HepG2 (cell line): ENCODE results near the gene SMYD4. TPM values are rescaled to one million over a fixed set of nuclear protein-coding genes. Genes with fewer than 3 reads are reported as not detected.

Source experiments
- ATAD3A ChIP-seq: sonication (generic); formaldehyde crosslinking; IDR thresholded peaks from 2 replicates; pipeline ENCODE4 v1.4.0; 2020; ENCODE audit warnings: missing genetic modification reagents
- FOXO1 ChIP-seq: sonication (generic); formaldehyde crosslinking; IDR thresholded peaks from 2 replicates; pipeline ENCODE4 v1.4.0; 2020; ENCODE audit warnings: missing genetic modification reagents
- NFE2 ChIP-seq: sonication (generic); formaldehyde crosslinking; IDR thresholded peaks from 2 replicates; pipeline ENCODE4 v1.4.0; 2020; ENCODE audit warnings: missing genetic modification reagents
- SALL1 ChIP-seq: sonication (generic); formaldehyde crosslinking; IDR thresholded peaks from 2 replicates; pipeline ENCODE4 v1.8.0; 2022; ENCODE audit warnings: mild to moderate bottlenecking, missing genetic modification reagents
- SIN3A ChIP-seq: IDR thresholded peaks from 2 replicates; pipeline ENCODE4 v1.6.1; 2011; ENCODE audit warnings: low read depth, mild to moderate bottlenecking, control low read depth, low read length, borderline replicate concordance
- SRSF4 ChIP-seq: fragments of 200-400 bp; formaldehyde crosslinking; IDR thresholded peaks from one replicate; pipeline ENCODE4 v1.6.1; 2018; ENCODE audit warnings: mild to moderate bottlenecking, low read depth, low read length, moderate library complexity; ENCODE audit not compliant: poor library complexity, severe bottlenecking
- TCF7 ChIP-seq: sonication (generic); IDR thresholded peaks from 2 replicates; pipeline ENCODE4 v1.6.1; 2016; ENCODE audit warnings: antibody characterized with exemption, low read depth
- THAP9 ChIP-seq: sonication (generic); formaldehyde crosslinking; IDR thresholded peaks from 2 replicates; pipeline ENCODE4; 2020; ENCODE audit warnings: missing genetic modification reagents, mild to moderate bottlenecking, borderline replicate concordance
- U2AF1 ChIP-seq: fragments of 200-400 bp; formaldehyde crosslinking; optimal IDR thresholded peaks from 2 replicates; pipeline ENCODE3; 2017; ENCODE audit warnings: mild to moderate bottlenecking, low read depth, low read length
- ZBTB34 ChIP-seq: sonication (generic); formaldehyde crosslinking; IDR thresholded peaks from 2 replicates; pipeline ENCODE4 v1.8.0; 2022; ENCODE audit warnings: mild to moderate bottlenecking, missing genetic modification reagents
- ZC3H4 ChIP-seq: sonication (generic); formaldehyde crosslinking; IDR thresholded peaks from 2 replicates; pipeline ENCODE4 v1.4.0; 2020; ENCODE audit warnings: missing genetic modification reagents, borderline replicate concordance
- ZFX ChIP-seq: sonication (generic); formaldehyde crosslinking; IDR thresholded peaks from 2 replicates; pipeline ENCODE4 v1.4.0; 2020; ENCODE audit warnings: mild to moderate bottlenecking, low read depth, missing genetic modification reagents, moderate library complexity
- ZNF18 ChIP-seq: sonication (generic); formaldehyde crosslinking; IDR thresholded peaks from 2 replicates; pipeline ENCODE4 v1.8.0; 2022; ENCODE audit warnings: mild to moderate bottlenecking, missing genetic modification reagents; ENCODE audit not compliant: insufficient replicate concordance
- ZNF234 ChIP-seq: sonication (generic); formaldehyde crosslinking; conservative IDR thresholded peaks from 2 replicates; pipeline ENCODE4 v1.5.1; 2020; ENCODE audit warnings: mild to moderate bottlenecking, missing genetic modification reagents
- ZNF350 ChIP-seq: sonication (generic); formaldehyde crosslinking; IDR thresholded peaks from 2 replicates; pipeline ENCODE4 v1.4.0; 2020; ENCODE audit warnings: mild to moderate bottlenecking, low read depth, missing genetic modification reagents, borderline replicate concordance
- ZNF430 ChIP-seq: sonication (generic); formaldehyde crosslinking; IDR thresholded peaks from 2 replicates; pipeline ENCODE4 v1.9.0; 2021; ENCODE audit warnings: mild to moderate bottlenecking, missing genetic modification reagents
- ZNF556 ChIP-seq: sonication (generic); formaldehyde crosslinking; IDR thresholded peaks from 2 replicates; pipeline ENCODE4 v1.4.0; 2020; ENCODE audit warnings: mild to moderate bottlenecking, missing genetic modification reagents, borderline replicate concordance
- ZNF598 ChIP-seq: sonication (generic); formaldehyde crosslinking; IDR thresholded peaks from 2 replicates; pipeline ENCODE4 v1.5.1; 2020; ENCODE audit warnings: mild to moderate bottlenecking, missing genetic modification reagents, borderline replicate concordance
- ZNF616 ChIP-seq: sonication (generic); formaldehyde crosslinking; IDR thresholded peaks from 2 replicates; pipeline ENCODE4 v1.5.0; 2020; ENCODE audit warnings: low read depth, mild to moderate bottlenecking, missing genetic modification reagents
- ZNF703 ChIP-seq: sonication (generic); formaldehyde crosslinking; IDR thresholded peaks from 2 replicates; pipeline ENCODE4 v1.5.1; 2020; ENCODE audit warnings: missing genetic modification reagents, mild to moderate bottlenecking, moderate library complexity, borderline replicate concordance
- ZNF800 ChIP-seq: sonication (generic); formaldehyde crosslinking; IDR thresholded peaks from 2 replicates; pipeline ENCODE4 v1.4.0; 2020; ENCODE audit warnings: missing genetic modification reagents
- polyA plus RNA-seq, 8 experiments: library from polyadenylated mRNA; depleted of rRNA in 3 of 8; stranded (reverse) in 7 of 8; unstranded in 1 of 8; fragments of >200 nt; fragmentation: Illumina TruSeq in 4 of 8; extraction: Trizol in 4 of 8; gene quantifications; 2 replicates each; pipeline versions ENCODE4 v1.2.1 to v1.2.3, GENCODE V29; 2011 to 2016; ENCODE audit warnings: low read depth in 4 of 8, missing spikeins in 1 of 8, mixed read lengths in 1 of 8; ENCODE audit not compliant: insufficient read depth in 1 of 8
- total RNA-seq, 5 experiments: library from RNA; depleted of rRNA; stranded (reverse); fragments of >200 nt; fragmentation: Illumina TruSeq; extraction: Trizol; gene quantifications; 2 replicates each; pipeline ENCODE4 v1.2.3, GENCODE V29; 2016; ENCODE audit warnings: low read depth in 1 of 5

Gene SMYD4
- total and polyA plus RNA-seq, 2 of the 13 experiments (the other 11 are each of a cell fraction or from before 2014, with no cell fraction given): 7.4 to 11.3 TPM

- TF ChIP-seq THAP9 (CRISPR knock-in tag) (0 out of 2 replicates have a peak, but pooled peaks have one; percentile 31), SALL1 (0 out of 2 replicates have a peak, but pooled peaks have one; percentile 1), ZNF18 (CRISPR knock-in tag) (peak; percentile 30), ZNF430 (no peak), ATAD3A (CRISPR knock-in tag) (no peak), ZNF556 (CRISPR knock-in tag) (0 out of 2 replicates have a peak, but pooled peaks have one; percentile 27), ZNF703 (CRISPR knock-in tag) (no peak; the same call in 1 of the 2 replicates), NFE2 (no peak), TCF7 (no peak), ZNF616 (CRISPR knock-in tag) (peak; percentile 28; the same call in 1 of the 2 replicates), ZNF350 (CRISPR knock-in tag) (no peak), SRSF4 (no peak), ZNF800 (peak; percentile 20; the same call in 1 of the 2 replicates), ZNF234 (CRISPR knock-in tag) (no peak), ZBTB34 (CRISPR knock-in tag) (0 out of 2 replicates have a peak, but pooled peaks have one; percentile 5), FOXO1 (CRISPR knock-in tag) (peak; percentile 55; the same call in 1 of the 2 replicates), ZC3H4 (CRISPR knock-in tag) (0 out of 2 replicates have a peak, but pooled peaks have one; percentile 47), U2AF1 (peak; percentile 81), SIN3A (no peak; the same call in 1 of the 2 replicates), ZFX (CRISPR knock-in tag) (no peak; the same call in 1 of the 2 replicates), ZNF598 (CRISPR knock-in tag) (no peak)
Measured at GRCh38 chr17:1762233-1762900, 67.3 kb downstream of the SMYD4 start (continued).
